ENCODE results near the gene SCRG1.

GRCh38 chr4:173434231-173434630 lies 35.3 kb upstream of the SCRG1 start:
- TF ChIP-seq POLR2AphosphoS5 (IDR thresholded peaks at IDR 0.05), result no peak
- TF ChIP-seq POLR2A (IDR thresholded peaks at IDR 0.05), result no peak
- no peak for TF ChIP-seq CTCF (IDR thresholded peaks at IDR 0.05)
